ENCODE results near the gene ANGPTL1.
A peak's percentile ranks its signal among the peaks of the same experiment; 100 is the strongest.
"Not testable (repeated sequence)": the region's sequence is repeated elsewhere in the genome, so short reads cannot be mapped to it uniquely, and the experiment has no call there.

The ANGPTL1 gene

DNA sequence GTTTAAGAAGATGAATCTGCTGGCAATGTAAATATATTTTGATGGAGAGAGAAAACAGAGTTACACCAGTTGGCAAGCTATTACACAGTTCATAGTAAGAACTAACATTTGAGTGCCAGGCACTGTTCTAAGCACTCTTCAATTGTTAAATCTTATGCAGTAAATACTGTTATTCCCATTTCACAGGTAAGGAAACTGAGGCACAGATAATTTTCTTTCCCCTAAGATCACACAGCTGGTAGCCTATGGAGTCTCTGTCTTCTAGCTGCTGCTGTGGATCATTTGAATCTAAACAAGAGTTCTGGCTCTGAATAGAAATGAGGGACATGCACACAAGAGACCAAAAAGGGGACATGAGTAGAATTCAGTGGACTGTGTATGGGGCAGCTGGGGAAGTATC is 8.0 kb downstream of the ANGPTL1 start:
- no peak for DNase-seq

DNA sequence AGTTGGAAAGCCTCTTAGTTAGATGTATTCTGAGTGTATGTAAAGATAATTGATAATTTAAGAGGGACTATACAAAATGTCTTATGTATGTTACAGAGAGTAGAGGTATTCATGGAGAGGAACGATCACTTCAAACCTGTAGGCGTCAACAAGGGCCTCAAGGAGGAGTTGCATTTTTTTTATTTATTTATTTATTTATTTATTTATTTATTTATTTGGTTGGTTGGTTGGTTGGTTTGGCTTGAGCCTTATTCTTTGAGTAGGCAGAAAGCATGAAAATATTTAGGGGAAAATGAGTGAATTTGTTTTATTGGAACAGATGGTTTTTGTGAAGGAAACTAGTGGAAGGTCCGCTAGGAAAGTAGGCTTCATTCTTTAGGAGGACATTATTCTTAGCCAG is 8.5 kb downstream of the ANGPTL1 start:
- DNase-seq = no peak

DNA sequence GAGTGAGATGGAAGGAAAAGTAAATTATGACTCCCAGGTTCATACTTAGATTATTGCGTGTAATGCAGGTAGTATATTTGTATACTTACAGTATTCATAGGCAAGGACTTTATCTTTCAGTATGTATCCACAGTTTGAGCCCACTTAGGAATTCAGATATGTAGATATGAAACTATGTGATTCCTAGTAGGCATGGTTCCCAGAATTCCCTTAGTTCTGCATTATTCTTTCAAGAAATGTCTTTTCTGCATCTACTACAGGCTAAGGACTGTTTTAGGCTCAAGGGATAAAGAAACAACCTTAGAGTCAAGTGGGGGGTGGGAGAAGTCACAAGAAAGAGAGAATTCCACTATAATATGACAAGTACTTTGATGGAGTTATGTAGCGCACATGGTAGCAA is 13.8 kb downstream of the ANGPTL1 start:
- no peak for DNase-seq

DNA sequence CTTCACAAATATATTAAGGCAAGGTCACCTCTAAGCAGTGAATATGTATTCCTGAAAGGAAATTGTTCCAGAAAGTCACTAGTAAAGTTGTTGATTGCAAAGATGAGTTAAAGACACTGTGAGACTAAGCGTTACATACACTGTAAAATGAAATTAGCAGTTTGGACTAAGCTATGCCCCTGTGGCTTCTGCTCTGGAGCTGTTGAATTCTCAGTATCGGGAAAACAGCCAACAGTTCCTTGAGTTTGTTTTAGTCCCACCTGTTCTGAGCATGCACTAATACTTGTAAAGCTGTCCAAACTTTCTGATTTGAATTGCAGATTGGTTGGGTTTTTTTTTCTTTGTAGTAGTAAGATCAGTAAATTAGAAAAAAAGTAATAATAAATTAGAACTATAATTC is 21.0 kb downstream of the ANGPTL1 start:
- no peak for DNase-seq

DNA sequence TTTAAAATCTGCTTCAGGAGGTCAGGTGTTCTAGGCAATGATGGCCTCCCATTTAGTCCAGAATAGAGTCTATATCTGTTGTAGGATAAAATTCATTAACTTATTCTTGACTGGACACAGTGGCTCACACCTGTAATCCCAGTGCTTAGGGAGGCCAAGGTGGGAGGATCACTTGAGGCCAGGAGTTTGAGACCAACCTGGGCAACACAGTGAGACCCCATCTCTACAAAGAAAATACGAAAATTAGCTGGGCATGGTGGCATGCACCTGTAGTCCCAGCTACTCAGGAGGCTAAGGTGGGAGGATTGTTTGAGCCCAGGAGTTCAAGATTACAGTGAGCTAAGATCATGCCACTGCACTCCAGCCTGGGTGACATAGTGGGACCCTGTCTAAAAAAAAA is 23.0 kb downstream of the ANGPTL1 start:
- DNase-seq = not testable (repeated sequence)

DNA sequence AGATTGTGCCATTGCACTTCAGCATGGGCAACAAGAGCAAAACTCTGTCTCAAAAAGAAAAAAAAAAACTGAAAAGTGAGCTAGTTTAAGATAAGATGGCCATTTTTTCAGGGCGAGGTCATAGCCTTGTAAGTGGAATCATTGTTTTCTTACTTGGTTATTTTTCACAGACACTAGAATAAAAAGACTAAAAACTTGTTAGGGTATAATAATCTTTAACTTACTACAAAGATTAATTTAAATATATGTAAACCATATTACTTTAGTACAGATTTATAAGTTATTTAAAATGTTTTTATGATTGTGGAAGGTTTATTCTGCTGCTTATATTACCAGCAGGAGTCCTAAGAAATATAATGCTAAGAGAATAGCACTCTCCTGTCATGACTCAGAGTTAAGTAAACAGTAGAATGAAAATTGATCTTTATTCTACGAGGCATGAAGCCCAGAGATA is 23.5 kb downstream of the ANGPTL1 start:
- DNase-seq = no peak

DNA sequence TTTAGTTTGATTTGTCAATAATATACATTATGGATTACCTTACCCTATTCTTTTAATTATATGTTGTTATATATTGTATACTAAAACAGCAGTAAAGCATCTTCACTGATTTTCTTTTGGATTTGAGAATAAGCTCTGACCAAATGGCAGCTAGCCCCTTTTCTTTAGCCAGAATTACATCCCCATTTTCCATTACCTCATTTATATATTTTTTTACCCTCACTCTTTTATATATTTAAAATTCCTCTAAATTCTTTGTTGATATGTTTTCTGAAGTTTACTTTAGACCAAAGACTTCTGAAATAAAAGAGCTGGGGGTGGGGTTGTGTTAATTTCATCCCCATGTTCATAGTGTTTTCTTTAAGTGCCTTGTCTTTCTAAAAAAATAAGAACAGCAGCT is 24.6 kb downstream of the ANGPTL1 start:
- DNase-seq = no peak

DNA sequence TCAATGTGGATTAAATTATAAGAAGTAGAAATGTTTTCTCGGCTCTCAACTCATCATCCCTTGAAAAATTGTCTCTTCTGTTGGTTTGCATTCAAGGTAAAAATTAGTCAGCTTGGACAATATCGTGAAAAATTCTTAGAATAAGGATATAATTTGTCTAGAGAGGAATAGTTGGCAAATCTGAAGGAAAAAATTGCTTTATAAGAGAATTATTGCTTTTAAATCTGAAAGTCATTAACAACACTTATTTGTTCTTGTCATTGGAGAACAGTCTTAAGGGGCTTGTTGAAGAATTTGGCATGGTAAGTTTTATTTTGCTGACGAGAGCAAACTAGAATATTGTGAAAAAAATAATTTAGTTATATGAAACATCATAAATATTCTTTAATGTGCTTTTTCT is 26.4 kb downstream of the ANGPTL1 start:
- no peak for DNase-seq

DNA sequence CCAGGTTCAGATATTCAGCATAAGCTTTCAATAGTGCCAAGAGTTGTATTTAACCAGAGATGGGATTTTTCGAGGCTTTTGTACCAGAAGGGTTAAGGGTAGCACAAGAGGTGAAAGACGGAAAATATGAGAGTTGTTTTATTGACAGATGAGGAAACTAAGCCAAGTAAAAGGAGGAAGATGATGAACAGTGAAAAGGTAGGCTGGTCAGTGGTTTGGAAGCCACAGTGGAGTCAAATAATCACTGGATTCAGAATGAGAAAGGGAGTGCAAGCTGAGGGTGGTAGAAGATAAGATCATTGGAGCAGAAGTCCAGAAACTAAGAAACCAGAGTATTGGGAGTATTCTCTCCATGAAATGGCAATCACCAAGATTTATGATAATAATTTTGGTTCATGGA is 45.7 kb downstream of the ANGPTL1 start:
- DNase-seq = no peak

DNA sequence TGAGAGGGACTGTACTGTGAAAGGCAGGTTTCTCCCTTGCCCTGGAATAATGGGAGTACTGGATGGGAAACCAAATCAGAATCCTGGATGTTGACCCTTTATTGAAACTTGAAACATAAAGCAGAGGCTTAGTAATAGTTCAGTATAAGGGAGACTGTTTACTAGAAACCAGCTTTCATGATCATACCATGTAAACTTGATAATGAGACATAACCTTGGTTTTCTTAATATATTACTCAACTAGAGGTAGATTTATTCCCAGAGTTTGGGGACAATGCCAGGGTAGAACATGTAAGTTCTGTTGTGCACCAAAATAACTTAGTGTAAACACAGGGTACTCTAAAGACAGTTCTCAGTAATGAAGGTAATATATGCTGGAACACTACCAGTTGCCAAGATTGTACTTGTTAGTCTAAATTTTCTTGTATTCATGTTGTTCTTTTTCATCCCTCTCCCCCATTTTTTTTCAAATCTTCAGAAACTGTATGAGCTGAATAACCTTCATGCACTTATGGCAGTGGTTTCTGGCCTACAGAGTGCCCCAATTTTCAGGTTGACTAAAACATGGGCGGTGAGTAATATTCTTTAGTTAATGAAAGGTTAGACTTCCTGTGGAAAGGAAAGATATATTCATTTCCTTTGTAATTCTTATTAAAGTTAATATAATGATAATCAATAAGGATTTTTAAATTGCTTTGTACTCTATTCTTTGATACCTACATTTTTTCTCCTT is 49.6 kb downstream of the ANGPTL1 start:
- no peak for DNase-seq

DNA sequence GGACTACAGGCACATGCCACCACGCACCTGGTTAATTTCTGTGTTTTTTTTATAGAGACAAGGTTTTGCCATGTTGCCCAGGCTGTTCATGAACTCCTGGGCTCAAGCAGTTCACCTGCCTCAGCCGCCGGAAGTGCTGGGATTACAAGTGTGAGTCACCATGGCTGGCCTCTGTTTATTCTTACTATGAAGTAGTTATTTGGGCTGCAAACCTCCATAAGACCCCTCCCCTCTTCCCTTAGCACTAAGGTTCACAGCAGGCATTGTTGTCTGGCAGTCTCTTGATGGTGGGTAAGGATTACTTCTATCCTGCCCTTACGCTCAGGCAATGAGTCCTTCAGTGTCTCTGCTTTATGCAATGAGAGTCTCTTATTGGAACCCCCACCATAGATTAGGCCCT is 51.8 kb downstream of the ANGPTL1 start:
- no peak for DNase-seq

DNA sequence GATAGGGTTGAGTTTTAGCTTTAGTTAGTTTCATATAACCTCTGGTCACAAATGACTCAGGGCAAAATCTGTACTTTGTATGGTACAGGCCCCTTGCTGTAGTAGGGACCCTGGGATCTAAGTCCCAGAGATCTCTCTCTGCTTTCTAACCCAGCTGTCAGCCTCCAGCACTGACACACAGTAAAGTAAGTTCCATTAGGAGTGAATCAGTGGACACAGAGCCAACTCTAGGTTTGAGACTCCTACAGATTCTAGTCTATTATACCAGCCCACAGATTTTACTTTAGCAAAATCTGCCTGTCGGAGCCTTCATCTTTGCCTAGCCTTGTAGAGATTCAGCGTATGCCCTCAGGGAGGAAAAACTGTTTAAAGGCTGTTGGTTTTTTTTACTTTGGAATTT is 52.5 kb downstream of the ANGPTL1 start:
- no peak for DNase-seq

DNA sequence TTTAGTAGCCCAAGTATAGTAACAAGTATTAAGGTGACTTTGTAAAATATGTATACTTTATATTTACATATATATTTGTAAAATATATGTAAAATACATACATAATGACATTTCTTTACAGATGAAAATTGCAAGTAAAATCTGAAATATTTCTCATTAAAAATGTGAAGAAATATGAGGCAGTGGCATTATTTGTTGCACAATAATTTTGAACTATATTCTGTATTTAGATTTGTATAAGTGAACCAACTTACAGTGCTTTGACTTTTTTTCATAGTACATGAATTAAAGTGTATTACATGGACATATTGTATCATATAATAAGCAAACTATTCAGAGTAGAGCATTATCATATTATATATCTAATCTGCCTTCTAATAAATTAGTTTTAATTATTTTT is 60.3 kb downstream of the ANGPTL1 start:
- DNase-seq = no peak

DNA sequence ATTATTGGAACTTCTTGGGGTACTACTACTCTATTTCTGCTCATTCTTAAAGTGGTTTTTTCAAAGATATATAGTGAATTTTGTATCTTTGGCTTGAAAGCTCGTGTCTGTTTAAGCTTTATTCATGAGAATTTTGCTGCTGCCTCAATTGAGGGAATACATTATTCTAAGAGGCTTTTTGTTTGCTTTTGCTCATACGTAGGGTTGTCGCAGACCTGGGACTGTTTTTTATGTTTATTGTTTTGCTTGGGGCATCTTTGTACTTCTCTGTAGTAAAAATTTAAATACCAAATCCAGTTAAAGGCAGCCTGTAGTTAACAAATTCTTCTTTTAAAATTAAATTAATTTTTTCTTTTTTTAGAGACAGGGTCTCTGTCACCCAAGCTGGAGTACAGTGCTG is 62.3 kb downstream of the ANGPTL1 start:
- peak; percentile 84 for DNase-seq

DNA sequence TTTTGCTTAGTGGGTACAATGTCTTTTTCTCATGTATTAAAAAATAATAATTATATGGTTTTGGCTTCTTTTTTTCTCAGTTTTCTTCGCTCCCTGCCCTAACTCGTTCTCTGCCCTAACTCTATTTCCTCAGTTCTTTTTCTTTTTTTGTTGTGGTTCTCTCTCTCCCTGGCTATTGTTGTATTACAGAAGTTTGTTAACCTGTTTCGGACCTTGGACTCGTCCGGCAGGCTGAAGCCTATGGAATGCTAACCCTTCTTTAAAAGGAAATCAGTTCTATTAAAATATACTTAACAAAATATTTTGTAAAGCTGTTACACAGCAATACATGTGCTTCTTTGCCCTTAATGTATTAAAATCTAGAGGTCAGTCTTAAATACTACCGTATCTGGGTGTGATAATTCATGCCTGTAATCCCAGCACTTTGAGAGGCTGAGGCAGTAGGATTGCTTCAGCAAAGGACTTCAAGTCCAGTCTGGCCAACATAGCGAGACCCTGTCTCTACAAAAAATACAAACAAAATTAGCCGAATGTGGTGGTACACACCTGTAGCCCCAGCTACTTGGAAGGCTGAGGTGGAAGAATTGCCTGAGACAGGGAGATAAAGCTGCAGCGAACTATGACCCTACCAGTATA is 64.1 kb downstream of the ANGPTL1 start:
- DNase-seq = no peak

DNA sequence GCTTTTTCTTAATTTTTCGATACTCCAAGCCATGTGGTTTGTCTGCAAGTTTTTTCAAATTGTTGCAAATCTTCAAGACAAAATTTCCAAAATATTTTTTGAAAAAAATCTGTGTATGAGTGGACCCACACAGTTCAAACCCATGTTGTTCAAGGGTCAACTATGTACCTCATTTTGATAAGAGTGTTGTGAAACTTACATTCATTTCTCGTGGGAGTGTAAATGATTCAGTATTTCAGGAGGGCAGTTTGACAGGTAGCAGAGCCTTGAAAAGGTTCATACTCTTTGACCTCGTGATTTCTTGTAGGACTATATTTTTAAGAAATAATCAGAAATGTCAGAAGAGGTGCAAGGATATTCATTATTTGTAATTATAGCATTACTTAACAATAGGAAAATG is 68.0 kb downstream of the ANGPTL1 start:
- DNase-seq = no peak

All from NCI-H526 treated with DMSO at 0.1 percent for 48 hours (cell line).